Measurements from ENCODE around the gene MARS1. TPM values are rescaled to one million over a fixed set of nuclear protein-coding genes. Genes with fewer than 3 reads are reported as not detected.

Gene MARS1
- total RNA-seq, 4 donors from 2014 or later: 53.2 to 81.0 (median 62.7) TPM

DNA sequence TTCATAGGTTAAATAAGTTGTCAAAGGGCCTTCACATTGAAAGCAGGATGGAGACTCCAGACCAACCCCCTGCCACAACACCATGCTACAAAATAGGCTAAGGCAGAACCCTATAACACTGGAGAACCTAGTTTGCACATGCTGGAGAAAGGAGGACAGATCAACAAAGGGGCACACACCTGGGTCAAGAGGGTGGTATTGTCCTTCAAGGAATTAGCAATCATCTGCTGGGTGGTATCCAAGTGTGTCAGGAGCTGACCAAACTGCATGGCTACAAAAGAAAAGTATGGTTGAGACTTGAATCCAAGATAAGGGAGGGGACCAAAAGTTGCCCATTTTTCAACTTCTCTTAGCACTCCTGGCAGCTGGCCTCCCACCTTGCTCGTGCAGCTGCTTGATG lies 44.0 kb downstream of the MARS1 start:
- H3K36me3 ChIP-seq: peaks cover 78 to 97% (median 88%) of the 10 kb centered on the region in 4 donors
- H3K27ac ChIP-seq (replicated peaks in 1 of 4): no peak overlapping the region
- peaks cover 0 to 12% (median 0%) of the 10 kb centered on the region in 4 donors for H3K4me1 ChIP-seq
- no peak for TF ChIP-seq POLR2A (IDR thresholded peaks at IDR 0.05; ENCODE audit: low read depth)
- TF ChIP-seq, protein P1, sequence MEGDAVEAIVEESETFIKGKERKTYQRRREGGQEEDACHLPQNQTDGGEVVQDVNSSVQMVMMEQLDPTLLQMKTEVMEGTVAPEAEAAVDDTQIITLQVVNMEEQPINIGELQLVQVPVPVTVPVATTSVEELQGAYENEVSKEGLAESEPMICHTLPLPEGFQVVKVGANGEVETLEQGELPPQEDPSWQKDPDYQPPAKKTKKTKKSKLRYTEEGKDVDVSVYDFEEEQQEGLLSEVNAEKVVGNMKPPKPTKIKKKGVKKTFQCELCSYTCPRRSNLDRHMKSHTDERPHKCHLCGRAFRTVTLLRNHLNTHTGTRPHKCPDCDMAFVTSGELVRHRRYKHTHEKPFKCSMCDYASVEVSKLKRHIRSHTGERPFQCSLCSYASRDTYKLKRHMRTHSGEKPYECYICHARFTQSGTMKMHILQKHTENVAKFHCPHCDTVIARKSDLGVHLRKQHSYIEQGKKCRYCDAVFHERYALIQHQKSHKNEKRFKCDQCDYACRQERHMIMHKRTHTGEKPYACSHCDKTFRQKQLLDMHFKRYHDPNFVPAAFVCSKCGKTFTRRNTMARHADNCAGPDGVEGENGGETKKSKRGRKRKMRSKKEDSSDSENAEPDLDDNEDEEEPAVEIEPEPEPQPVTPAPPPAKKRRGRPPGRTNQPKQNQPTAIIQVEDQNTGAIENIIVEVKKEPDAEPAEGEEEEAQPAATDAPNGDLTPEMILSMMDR (IDR thresholded peaks at IDR 0.05): no peak
- TF ChIP-seq POLR2AphosphoS5 (IDR thresholded peaks at IDR 0.05): no peak
- no peak for TF ChIP-seq EP300 (IDR thresholded peaks at IDR 0.05)
- intact Hi-C loops (cut with DNase I): no loop called here
- no peak for DNase-seq (ENCODE audit: extremely low spot score)
- H3K27me3 ChIP-seq: no peaks in the 10 kb centered on the region
- no peaks in the 10 kb centered on the region for H3K9me3 ChIP-seq
- H3K4me3 ChIP-seq: no peak overlapping the region
- no CpG with 5 or more reads among the region's 1 CpG for WGBS

DNA sequence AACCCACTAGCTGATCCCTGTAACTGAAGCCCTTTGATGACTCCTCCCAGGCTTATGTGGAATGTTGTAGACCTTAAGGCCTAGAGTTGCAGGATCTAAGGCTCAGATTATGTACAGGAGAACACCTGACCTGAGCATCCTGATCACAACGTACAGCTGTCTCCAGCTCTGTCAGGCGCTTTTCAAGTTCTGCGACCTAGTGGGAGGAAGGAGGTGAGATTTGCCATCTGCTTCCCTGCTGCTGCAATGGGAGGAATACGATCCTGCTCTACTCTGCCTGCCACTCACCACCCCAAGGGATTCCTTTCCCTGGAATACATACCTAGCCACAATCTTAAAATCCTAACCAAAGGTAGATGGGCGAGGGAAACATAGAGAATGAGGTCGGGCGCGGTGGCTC lies 45.2 kb downstream of the MARS1 start:
- no peak for TF ChIP-seq EP300 (IDR thresholded peaks at IDR 0.05)
- TF ChIP-seq, protein P1 (IDR thresholded peaks at IDR 0.05): no peak
- no peak for TF ChIP-seq POLR2A (IDR thresholded peaks at IDR 0.05; ENCODE audit: low read depth)
- TF ChIP-seq POLR2AphosphoS5 (IDR thresholded peaks at IDR 0.05): no peak
- WGBS: 91% methylated on average over 8 of the region's 8 CpGs
- H3K4me1 ChIP-seq: peaks cover 0 to 12% (median 0%) of the 10 kb centered on the region in 4 donors
- no peak overlapping the region for H3K4me3 ChIP-seq
- no peak for DNase-seq (ENCODE audit: extremely low spot score)
- no peak overlapping the region for H3K27ac ChIP-seq (replicated peaks in 1 of 4)
- peaks cover 65 to 97% (median 86%) of the 10 kb centered on the region in 4 donors for H3K36me3 ChIP-seq
- intact Hi-C loops (cut with DNase I): no loop called here
- H3K27me3 ChIP-seq: no peaks in the 10 kb centered on the region
- H3K9me3 ChIP-seq: no peaks in the 10 kb centered on the region

DNA sequence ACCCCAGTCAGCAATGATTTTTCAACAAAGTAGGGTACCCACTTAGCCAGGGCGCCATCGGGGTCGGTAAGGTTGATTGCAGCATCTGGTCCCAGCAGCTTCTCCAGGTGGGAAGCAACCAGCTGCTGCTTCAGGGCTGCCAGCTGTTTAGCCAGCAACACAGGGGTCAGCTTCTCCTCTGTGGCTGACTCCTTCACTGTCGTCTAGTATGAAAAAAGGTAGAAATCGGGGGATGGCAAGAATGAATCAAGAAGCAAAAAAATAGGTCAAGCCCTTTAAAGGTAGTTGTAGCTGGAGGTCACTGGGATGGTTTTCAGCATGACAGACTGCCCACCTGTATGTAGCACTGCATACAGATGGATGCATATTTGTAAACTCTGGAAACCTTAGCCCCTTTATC lies 46.4 kb downstream of the MARS1 start:
- no peaks in the 10 kb centered on the region for H3K27me3 ChIP-seq
- intact Hi-C loops (cut with DNase I): no loop called here
- no peak overlapping the region for H3K4me3 ChIP-seq
- no peak overlapping the region for H3K27ac ChIP-seq (replicated peaks in 1 of 4)
- H3K4me1 ChIP-seq: peaks cover 0 to 9% (median 0%) of the 10 kb centered on the region in 4 donors
- DNase-seq (ENCODE audit: extremely low spot score): no peak
- H3K9me3 ChIP-seq: no peaks in the 10 kb centered on the region
- TF ChIP-seq, protein P1 (IDR thresholded peaks at IDR 0.05): no peak
- TF ChIP-seq POLR2AphosphoS5 (IDR thresholded peaks at IDR 0.05) (no peak), EP300 (IDR thresholded peaks at IDR 0.05) (no peak), POLR2A (IDR thresholded peaks at IDR 0.05; ENCODE audit: low read depth) (no peak)
- WGBS: 89% methylated on average over 5 of the region's 5 CpGs
- H3K36me3 ChIP-seq: peaks cover 54 to 97% (median 86%) of the 10 kb centered on the region in 4 donors

DNA sequence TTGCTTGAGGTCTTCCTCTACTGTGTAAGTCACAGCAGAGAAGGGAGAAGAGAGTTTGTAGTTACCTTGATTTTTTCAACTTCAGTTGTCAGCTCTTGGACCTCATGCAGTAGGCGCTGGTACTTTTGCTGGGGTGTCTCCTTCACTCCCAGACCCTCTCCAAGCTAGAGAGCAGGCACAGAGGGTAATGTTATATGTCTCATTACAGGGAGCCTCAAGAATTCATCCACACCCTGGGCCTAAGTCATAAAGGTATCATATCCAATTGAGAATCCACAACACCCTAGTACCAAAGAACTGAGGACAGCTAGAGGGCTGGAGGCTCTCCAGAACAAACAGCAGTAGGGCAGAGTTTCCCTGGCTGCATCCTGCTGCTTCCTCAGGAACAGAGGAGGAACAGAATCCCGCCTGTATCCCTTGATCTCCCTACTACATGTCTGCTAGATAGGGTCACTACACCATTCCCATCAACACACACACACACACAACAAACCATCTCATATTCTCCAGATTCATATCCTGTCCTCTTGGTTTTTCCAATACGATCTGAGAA lies 47.2 kb downstream of the MARS1 start:
- Histone ChIP-seq H3K36me3 (peaks cover 46 to 97% (median 84%) of the 10 kb centered on the region in 4 donors), H3K4me3 (no peak overlapping the region), H3K27me3 (no peaks in the 10 kb centered on the region), H3K9me3 (no peaks in the 10 kb centered on the region), H3K4me1 (peaks cover 0 to under 1% (median 0%) of the 10 kb centered on the region in 4 donors), H3K27ac (replicated peaks in 1 of 4) (no peak overlapping the region)
- intact Hi-C loops (cut with DNase I): no loop called here
- TF ChIP-seq POLR2A (IDR thresholded peaks at IDR 0.05; ENCODE audit: low read depth): no peak
- TF ChIP-seq POLR2AphosphoS5 (IDR thresholded peaks at IDR 0.05): no peak
- TF ChIP-seq, protein P1 (IDR thresholded peaks at IDR 0.05): no peak
- TF ChIP-seq EP300 (IDR thresholded peaks at IDR 0.05): no peak
- DNase-seq (ENCODE audit: extremely low spot score): no peak
- 85% methylated on average over 3 of the region's 3 CpGs for WGBS

Measured in esophagus muscularis mucosa (tissue), 4 donors.